ENCODE measurements around the gene RFLNA. TPM values are rescaled to one million over a fixed set of nuclear protein-coding genes. Genes with fewer than 3 reads are reported as not detected.

RFLNA gene
- total and polyA plus RNA-seq, 2 experiments from 2014 or later: 3.9 to 20.4 TPM

DNA sequence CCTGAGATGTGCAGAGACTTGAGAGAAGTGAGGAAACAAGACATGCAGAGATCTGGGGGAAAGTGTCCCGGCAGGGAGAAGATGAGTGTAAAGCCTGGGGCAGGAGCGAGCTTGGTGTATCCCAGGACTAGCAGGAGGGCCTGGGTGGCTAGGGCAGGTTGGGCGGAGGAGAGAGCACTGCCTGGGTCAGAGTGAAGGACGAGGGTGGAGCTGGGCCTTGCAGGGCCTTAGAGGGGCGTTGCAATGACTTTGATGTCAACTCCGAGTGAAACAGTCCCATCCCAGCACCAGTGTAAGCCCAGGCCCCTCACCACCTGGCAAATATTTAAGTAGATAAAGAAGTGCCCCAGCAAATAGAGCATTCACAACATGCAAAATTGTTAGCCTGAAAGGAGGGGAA is 24.2 kb upstream of the RFLNA start:
- Mint-ChIP-seq H3K27me3 (ENCODE audit: insufficient read depth, low read depth, poor library complexity) (peaks cover 10% of the 10 kb centered on the region), H3K36me3 (ENCODE audit: low read depth) (peaks cover 3% of the 10 kb centered on the region; the same call in 1 of the 3 replicates), H3K27ac (no peak overlapping the region), H3K9me3 (peaks cover 7% of the 10 kb centered on the region), H3K4me1 (peaks cover 6% of the 10 kb centered on the region; the same call in 2 of the 3 replicates), H3K4me3 (no peak overlapping the region)
- Histone ChIP-seq H2AFZ (peak overlapping the region; percentile 29; the same call in 1 of the 2 replicates), H3K9me2 (ENCODE audit: insufficient read depth) (peaks cover 8% of the 10 kb centered on the region; the same call in 1 of the 2 replicates), H3K4me2 (no peak overlapping the region), H3K4me1 (ENCODE audit: insufficient read depth) (no peaks in the 10 kb centered on the region), H3K79me2 (replicated peaks; ENCODE audit: insufficient read depth) (no peaks in the 10 kb centered on the region), H3K4me3 (no peak overlapping the region), H3F3A (replicated peaks; ENCODE audit: low read depth) (no peaks in the 10 kb centered on the region), H4K20me1 (replicated peaks; ENCODE audit: insufficient read depth) (no peaks in the 10 kb centered on the region), H3K36me3 (ENCODE audit: insufficient read depth) (no peaks in the 10 kb centered on the region), H3K27me3 (ENCODE audit: insufficient read depth) (no peaks in the 10 kb centered on the region), H3K27ac (ENCODE audit: low read depth) (no peak overlapping the region)
- no peak for DNase-seq (ENCODE audit: low spot score)
- peak; percentile 33; the same call in 2 of the 3 replicates for ATAC-seq
- no peak for TF ChIP-seq EZH2 (IDR thresholded peaks at IDR 0.05; ENCODE audit: low read depth, unreplicated experiment)
- TF ChIP-seq STAT1 (IDR thresholded peaks at IDR 0.05; ENCODE audit: unreplicated experiment): no peak
- TF ChIP-seq, protein P1, sequence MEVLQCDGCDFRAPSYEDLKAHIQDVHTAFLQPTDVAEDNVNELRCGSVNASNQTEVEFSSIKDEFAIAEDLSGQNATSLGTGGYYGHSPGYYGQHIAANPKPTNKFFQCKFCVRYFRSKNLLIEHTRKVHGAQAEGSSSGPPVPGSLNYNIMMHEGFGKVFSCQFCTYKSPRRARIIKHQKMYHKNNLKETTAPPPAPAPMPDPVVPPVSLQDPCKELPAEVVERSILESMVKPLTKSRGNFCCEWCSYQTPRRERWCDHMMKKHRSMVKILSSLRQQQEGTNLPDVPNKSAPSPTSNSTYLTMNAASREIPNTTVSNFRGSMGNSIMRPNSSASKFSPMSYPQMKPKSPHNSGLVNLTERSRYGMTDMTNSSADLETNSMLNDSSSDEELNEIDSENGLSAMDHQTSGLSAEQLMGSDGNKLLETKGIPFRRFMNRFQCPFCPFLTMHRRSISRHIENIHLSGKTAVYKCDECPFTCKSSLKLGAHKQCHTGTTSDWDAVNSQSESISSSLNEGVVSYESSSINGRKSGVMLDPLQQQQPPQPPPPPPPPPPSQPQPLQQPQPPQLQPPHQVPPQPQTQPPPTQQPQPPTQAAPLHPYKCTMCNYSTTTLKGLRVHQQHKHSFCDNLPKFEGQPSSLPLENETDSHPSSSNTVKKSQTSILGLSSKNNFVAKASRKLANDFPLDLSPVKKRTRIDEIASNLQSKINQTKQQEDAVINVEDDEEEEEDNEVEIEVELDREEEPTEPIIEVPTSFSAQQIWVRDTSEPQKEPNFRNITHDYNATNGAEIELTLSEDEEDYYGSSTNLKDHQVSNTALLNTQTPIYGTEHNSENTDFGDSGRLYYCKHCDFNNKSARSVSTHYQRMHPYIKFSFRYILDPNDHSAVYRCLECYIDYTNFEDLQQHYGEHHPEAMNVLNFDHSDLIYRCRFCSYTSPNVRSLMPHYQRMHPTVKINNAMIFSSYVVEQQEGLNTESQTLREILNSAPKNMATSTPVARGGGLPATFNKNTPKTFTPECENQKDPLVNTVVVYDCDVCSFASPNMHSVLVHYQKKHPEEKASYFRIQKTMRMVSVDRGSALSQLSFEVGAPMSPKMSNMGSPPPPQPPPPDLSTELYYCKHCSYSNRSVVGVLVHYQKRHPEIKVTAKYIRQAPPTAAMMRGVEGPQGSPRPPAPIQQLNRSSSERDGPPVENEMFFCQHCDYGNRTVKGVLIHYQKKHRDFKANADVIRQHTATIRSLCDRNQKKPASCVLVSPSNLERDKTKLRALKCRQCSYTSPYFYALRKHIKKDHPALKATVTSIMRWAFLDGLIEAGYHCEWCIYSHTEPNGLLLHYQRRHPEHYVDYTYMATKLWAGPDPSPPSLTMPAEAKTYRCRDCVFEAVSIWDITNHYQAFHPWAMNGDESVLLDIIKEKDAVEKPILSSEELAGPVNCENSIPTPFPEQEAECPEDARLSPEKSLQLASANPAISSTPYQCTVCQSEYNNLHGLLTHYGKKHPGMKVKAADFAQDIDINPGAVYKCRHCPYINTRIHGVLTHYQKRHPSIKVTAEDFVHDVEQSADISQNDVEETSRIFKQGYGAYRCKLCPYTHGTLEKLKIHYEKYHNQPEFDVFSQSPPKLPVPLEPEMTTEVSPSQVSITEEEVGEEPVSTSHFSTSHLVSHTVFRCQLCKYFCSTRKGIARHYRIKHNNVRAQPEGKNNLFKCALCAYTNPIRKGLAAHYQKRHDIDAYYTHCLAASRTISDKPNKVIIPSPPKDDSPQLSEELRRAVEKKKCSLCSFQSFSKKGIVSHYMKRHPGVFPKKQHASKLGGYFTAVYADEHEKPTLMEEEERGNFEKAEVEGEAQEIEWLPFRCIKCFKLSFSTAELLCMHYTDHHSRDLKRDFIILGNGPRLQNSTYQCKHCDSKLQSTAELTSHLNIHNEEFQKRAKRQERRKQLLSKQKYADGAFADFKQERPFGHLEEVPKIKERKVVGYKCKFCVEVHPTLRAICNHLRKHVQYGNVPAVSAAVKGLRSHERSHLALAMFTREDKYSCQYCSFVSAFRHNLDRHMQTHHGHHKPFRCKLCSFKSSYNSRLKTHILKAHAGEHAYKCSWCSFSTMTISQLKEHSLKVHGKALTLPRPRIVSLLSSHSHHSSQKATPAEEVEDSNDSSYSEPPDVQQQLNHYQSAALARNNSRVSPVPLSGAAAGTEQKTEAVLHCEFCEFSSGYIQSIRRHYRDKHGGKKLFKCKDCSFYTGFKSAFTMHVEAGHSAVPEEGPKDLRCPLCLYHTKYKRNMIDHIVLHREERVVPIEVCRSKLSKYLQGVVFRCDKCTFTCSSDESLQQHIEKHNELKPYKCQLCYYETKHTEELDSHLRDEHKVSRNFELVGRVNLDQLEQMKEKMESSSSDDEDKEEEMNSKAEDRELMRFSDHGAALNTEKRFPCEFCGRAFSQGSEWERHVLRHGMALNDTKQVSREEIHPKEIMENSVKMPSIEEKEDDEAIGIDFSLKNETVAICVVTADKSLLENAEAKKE (CRISPR knock-in tag; IDR thresholded peaks at IDR 0.05): no peak
- TF ChIP-seq POLR2AphosphoS5 (IDR thresholded peaks at IDR 0.05; ENCODE audit: low read depth): no peak
- TF ChIP-seq CREB1 (CRISPR knock-in tag; IDR thresholded peaks at IDR 0.05; ENCODE audit: low read depth): no peak
- TF ChIP-seq, protein P2, sequence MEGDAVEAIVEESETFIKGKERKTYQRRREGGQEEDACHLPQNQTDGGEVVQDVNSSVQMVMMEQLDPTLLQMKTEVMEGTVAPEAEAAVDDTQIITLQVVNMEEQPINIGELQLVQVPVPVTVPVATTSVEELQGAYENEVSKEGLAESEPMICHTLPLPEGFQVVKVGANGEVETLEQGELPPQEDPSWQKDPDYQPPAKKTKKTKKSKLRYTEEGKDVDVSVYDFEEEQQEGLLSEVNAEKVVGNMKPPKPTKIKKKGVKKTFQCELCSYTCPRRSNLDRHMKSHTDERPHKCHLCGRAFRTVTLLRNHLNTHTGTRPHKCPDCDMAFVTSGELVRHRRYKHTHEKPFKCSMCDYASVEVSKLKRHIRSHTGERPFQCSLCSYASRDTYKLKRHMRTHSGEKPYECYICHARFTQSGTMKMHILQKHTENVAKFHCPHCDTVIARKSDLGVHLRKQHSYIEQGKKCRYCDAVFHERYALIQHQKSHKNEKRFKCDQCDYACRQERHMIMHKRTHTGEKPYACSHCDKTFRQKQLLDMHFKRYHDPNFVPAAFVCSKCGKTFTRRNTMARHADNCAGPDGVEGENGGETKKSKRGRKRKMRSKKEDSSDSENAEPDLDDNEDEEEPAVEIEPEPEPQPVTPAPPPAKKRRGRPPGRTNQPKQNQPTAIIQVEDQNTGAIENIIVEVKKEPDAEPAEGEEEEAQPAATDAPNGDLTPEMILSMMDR (conservative IDR thresholded peaks at IDR 0.05; ENCODE audit: low read depth in 2 of 2): no peak
- TF ChIP-seq EZH2phosphoT487 (IDR thresholded peaks at IDR 0.05; ENCODE audit: unreplicated experiment): no peak
- TF ChIP-seq NANOG (IDR thresholded peaks at IDR 0.05; ENCODE audit: borderline replicate concordance): no peak
- TF ChIP-seq JUNB (IDR thresholded peaks at IDR 0.05; ENCODE audit: unreplicated experiment): no peak
- no peak for TF ChIP-seq ZNF331 (CRISPR knock-in tag; IDR thresholded peaks at IDR 0.05; ENCODE audit: low read depth)
- TF ChIP-seq, protein P3, sequence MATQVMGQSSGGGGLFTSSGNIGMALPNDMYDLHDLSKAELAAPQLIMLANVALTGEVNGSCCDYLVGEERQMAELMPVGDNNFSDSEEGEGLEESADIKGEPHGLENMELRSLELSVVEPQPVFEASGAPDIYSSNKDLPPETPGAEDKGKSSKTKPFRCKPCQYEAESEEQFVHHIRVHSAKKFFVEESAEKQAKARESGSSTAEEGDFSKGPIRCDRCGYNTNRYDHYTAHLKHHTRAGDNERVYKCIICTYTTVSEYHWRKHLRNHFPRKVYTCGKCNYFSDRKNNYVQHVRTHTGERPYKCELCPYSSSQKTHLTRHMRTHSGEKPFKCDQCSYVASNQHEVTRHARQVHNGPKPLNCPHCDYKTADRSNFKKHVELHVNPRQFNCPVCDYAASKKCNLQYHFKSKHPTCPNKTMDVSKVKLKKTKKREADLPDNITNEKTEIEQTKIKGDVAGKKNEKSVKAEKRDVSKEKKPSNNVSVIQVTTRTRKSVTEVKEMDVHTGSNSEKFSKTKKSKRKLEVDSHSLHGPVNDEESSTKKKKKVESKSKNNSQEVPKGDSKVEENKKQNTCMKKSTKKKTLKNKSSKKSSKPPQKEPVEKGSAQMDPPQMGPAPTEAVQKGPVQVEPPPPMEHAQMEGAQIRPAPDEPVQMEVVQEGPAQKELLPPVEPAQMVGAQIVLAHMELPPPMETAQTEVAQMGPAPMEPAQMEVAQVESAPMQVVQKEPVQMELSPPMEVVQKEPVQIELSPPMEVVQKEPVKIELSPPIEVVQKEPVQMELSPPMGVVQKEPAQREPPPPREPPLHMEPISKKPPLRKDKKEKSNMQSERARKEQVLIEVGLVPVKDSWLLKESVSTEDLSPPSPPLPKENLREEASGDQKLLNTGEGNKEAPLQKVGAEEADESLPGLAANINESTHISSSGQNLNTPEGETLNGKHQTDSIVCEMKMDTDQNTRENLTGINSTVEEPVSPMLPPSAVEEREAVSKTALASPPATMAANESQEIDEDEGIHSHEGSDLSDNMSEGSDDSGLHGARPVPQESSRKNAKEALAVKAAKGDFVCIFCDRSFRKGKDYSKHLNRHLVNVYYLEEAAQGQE (IDR thresholded peaks at IDR 0.05; ENCODE audit: unreplicated experiment): no peak
- TF ChIP-seq ZNF114 (CRISPR knock-in tag; IDR thresholded peaks at IDR 0.05): no peak
- TF ChIP-seq, protein P4, sequence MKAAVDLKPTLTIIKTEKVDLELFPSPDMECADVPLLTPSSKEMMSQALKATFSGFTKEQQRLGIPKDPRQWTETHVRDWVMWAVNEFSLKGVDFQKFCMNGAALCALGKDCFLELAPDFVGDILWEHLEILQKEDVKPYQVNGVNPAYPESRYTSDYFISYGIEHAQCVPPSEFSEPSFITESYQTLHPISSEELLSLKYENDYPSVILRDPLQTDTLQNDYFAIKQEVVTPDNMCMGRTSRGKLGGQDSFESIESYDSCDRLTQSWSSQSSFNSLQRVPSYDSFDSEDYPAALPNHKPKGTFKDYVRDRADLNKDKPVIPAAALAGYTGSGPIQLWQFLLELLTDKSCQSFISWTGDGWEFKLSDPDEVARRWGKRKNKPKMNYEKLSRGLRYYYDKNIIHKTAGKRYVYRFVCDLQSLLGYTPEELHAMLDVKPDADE (IDR thresholded peaks at IDR 0.05): no peak

All from GM23338 (cell line).